ENCODE measurements around the gene JARID2.
"Not testable (repeated sequence)": the region's sequence is repeated elsewhere in the genome, so short reads cannot be mapped to it uniquely, and the experiment has no call there.

JARID2 gene

GRCh38 chr6:15319677-15320076 is 73.8 kb downstream of the JARID2 start:
- Histone ChIP-seq H3K4me1 (ENCODE audit: control insufficient read depth in 5 of 5, insufficient read depth in 5 of 5, low read length in 5 of 5) (peaks cover 0 to 12% (median 8%) of the 10 kb centered on the region in 5 donors), H3K4me3 (ENCODE audit: low read depth in 1 of 5, low read length in 5 of 5) (no peak overlapping the region), H3K27ac (ENCODE audit: low read depth, low read length) (no peak overlapping the region), H3K27me3 (ENCODE audit: control insufficient read depth in 5 of 5, insufficient read depth in 4 of 5, low read length in 5 of 5) (no peaks in the 10 kb centered on the region), H3K9ac (ENCODE audit: low read length in 5 of 5) (no peak overlapping the region), H3K36me3 (ENCODE audit: control insufficient read depth in 5 of 5, insufficient read depth in 5 of 5, low read length in 5 of 5) (no peaks in the 10 kb centered on the region), H3K9me3 (ENCODE audit: control insufficient read depth in 5 of 5, low read length in 5 of 5) (no peaks in the 10 kb centered on the region)

- H3K4me3 ChIP-seq (ENCODE audit: low read depth in 1 of 5, low read length in 5 of 5) = no peak overlapping the region
- no peaks in the 10 kb centered on the region for H3K36me3 ChIP-seq (ENCODE audit: control insufficient read depth in 5 of 5, insufficient read depth in 5 of 5, low read length in 5 of 5)
- H3K9ac ChIP-seq (ENCODE audit: low read length in 5 of 5) = no peak overlapping the region
- H3K9me3 ChIP-seq (ENCODE audit: control insufficient read depth in 5 of 5, low read length in 5 of 5) = no peaks in the 10 kb centered on the region
- H3K4me1 ChIP-seq (ENCODE audit: control insufficient read depth in 5 of 5, insufficient read depth in 5 of 5, low read length in 5 of 5) = peaks cover 0 to 14% (median 8%) of the 10 kb centered on the region in 5 donors
- H3K27me3 ChIP-seq (ENCODE audit: control insufficient read depth in 5 of 5, insufficient read depth in 4 of 5, low read length in 5 of 5) = no peaks in the 10 kb centered on the region
- no peak overlapping the region for H3K27ac ChIP-seq (ENCODE audit: low read depth, low read length)
Observed at GRCh38 chr6:15320693-15321092, 74.8 kb downstream of the JARID2 start.

- Histone ChIP-seq H3K36me3 (ENCODE audit: control insufficient read depth in 5 of 5, insufficient read depth in 5 of 5, low read length in 5 of 5) (no peaks in the 10 kb centered on the region), H3K9ac (ENCODE audit: low read length in 5 of 5) (no peak overlapping the region), H3K4me3 (ENCODE audit: low read depth in 1 of 5, low read length in 5 of 5) (no peak overlapping the region), H3K9me3 (ENCODE audit: control insufficient read depth in 5 of 5, low read length in 5 of 5) (no peaks in the 10 kb centered on the region), H3K27ac (ENCODE audit: low read depth, low read length) (no peak overlapping the region), H3K27me3 (ENCODE audit: control insufficient read depth in 5 of 5, insufficient read depth in 4 of 5, low read length in 5 of 5) (no peaks in the 10 kb centered on the region), H3K4me1 (ENCODE audit: control insufficient read depth in 5 of 5, insufficient read depth in 5 of 5, low read length in 5 of 5) (peaks cover 0 to 21% (median 8%) of the 10 kb centered on the region in 5 donors)
Observed at GRCh38 chr6:15322184-15322583, 76.3 kb downstream of the JARID2 start.

GRCh38 chr6:15322781-15323536 is 77.1 kb downstream of the JARID2 start:
- Histone ChIP-seq H3K9ac (ENCODE audit: low read length in 5 of 5) (no peak overlapping the region), H3K27me3 (ENCODE audit: control insufficient read depth in 5 of 5, insufficient read depth in 4 of 5, low read length in 5 of 5) (no peaks in the 10 kb centered on the region), H3K4me3 (ENCODE audit: low read depth in 1 of 5, low read length in 5 of 5) (no peak overlapping the region), H3K36me3 (ENCODE audit: control insufficient read depth in 5 of 5, insufficient read depth in 5 of 5, low read length in 5 of 5) (no peaks in the 10 kb centered on the region), H3K9me3 (ENCODE audit: control insufficient read depth in 5 of 5, low read length in 5 of 5) (no peaks in the 10 kb centered on the region), H3K4me1 (ENCODE audit: control insufficient read depth in 5 of 5, insufficient read depth in 5 of 5, low read length in 5 of 5) (peaks cover 0 to 22% (median 8%) of the 10 kb centered on the region in 5 donors), H3K27ac (ENCODE audit: low read depth, low read length) (no peak overlapping the region)

- not testable (repeated sequence) for H3K27ac ChIP-seq (ENCODE audit: low read depth, low read length); H3K9ac ChIP-seq (ENCODE audit: low read length in 5 of 5); H3K4me3 ChIP-seq (ENCODE audit: low read depth in 1 of 5, low read length in 5 of 5); H3K36me3 ChIP-seq (ENCODE audit: control insufficient read depth in 5 of 5, insufficient read depth in 5 of 5, low read length in 5 of 5); H3K9me3 ChIP-seq (ENCODE audit: control insufficient read depth in 5 of 5, low read length in 5 of 5); H3K27me3 ChIP-seq (ENCODE audit: control insufficient read depth in 5 of 5, insufficient read depth in 4 of 5, low read length in 5 of 5)
- peaks cover 0 to 20% (median 3%) of the 10 kb centered on the region in 5 donors for H3K4me1 ChIP-seq (ENCODE audit: control insufficient read depth in 5 of 5, insufficient read depth in 5 of 5, low read length in 5 of 5)
Observed at GRCh38 chr6:15323611-15324010, 77.7 kb downstream of the JARID2 start.

- no peaks in the 10 kb centered on the region for H3K36me3 ChIP-seq (ENCODE audit: control insufficient read depth in 5 of 5, insufficient read depth in 5 of 5, low read length in 5 of 5)
- H3K4me1 ChIP-seq (ENCODE audit: control insufficient read depth in 5 of 5, insufficient read depth in 5 of 5, low read length in 5 of 5) = peaks cover 0 to 26% (median 9%) of the 10 kb centered on the region in 5 donors
- H3K4me3 ChIP-seq (ENCODE audit: low read depth in 1 of 5, low read length in 5 of 5) = no peak overlapping the region
- no peak overlapping the region for H3K9ac ChIP-seq (ENCODE audit: low read length in 5 of 5)
- H3K27me3 ChIP-seq (ENCODE audit: control insufficient read depth in 5 of 5, insufficient read depth in 4 of 5, low read length in 5 of 5) = no peaks in the 10 kb centered on the region
- H3K9me3 ChIP-seq (ENCODE audit: control insufficient read depth in 5 of 5, low read length in 5 of 5) = no peaks in the 10 kb centered on the region
- no peak overlapping the region for H3K27ac ChIP-seq (ENCODE audit: low read depth, low read length)
Observed at GRCh38 chr6:15324427-15324985, 78.6 kb downstream of the JARID2 start.

- Histone ChIP-seq H3K36me3 (ENCODE audit: control insufficient read depth in 5 of 5, insufficient read depth in 5 of 5, low read length in 5 of 5) (no peaks in the 10 kb centered on the region), H3K4me3 (ENCODE audit: low read depth in 1 of 5, low read length in 5 of 5) (no peak overlapping the region), H3K9me3 (ENCODE audit: control insufficient read depth in 5 of 5, low read length in 5 of 5) (no peaks in the 10 kb centered on the region), H3K27ac (ENCODE audit: low read depth, low read length) (no peak overlapping the region), H3K4me1 (ENCODE audit: control insufficient read depth in 5 of 5, insufficient read depth in 5 of 5, low read length in 5 of 5) (peaks cover 0 to 37% (median 16%) of the 10 kb centered on the region in 5 donors), H3K9ac (ENCODE audit: low read length in 5 of 5) (no peak overlapping the region), H3K27me3 (ENCODE audit: control insufficient read depth in 5 of 5, insufficient read depth in 4 of 5, low read length in 5 of 5) (no peaks in the 10 kb centered on the region)
Observed at GRCh38 chr6:15325540-15325955, 79.7 kb downstream of the JARID2 start.

- no peak overlapping the region for H3K9ac ChIP-seq (ENCODE audit: low read length in 5 of 5)
Observed at GRCh38 chr6:15326067-15326614, 80.3 kb downstream of the JARID2 start.

GRCh38 chr6:15327271-15327670 is 81.4 kb downstream of the JARID2 start:
- H3K9me3 ChIP-seq (ENCODE audit: control insufficient read depth in 5 of 5, low read length in 5 of 5) = no peaks in the 10 kb centered on the region
- no peak overlapping the region for H3K4me3 ChIP-seq (ENCODE audit: low read depth in 1 of 5, low read length in 5 of 5)
- H3K9ac ChIP-seq (ENCODE audit: low read length in 5 of 5) = no peak overlapping the region
- peaks cover 0 to 41% (median 22%) of the 10 kb centered on the region in 5 donors for H3K4me1 ChIP-seq (ENCODE audit: control insufficient read depth in 5 of 5, insufficient read depth in 5 of 5, low read length in 5 of 5)
- no peaks in the 10 kb centered on the region for H3K27me3 ChIP-seq (ENCODE audit: control insufficient read depth in 5 of 5, insufficient read depth in 4 of 5, low read length in 5 of 5)
- H3K36me3 ChIP-seq (ENCODE audit: control insufficient read depth in 5 of 5, insufficient read depth in 5 of 5, low read length in 5 of 5) = no peaks in the 10 kb centered on the region
- H3K27ac ChIP-seq (ENCODE audit: low read depth, low read length) = no peak overlapping the region

More at GRCh38 chr6:15326067-15326614, 80.3 kb downstream of the JARID2 start:
- H3K4me3 ChIP-seq (ENCODE audit: low read depth in 1 of 5, low read length in 5 of 5) = no peak overlapping the region
- no peaks in the 10 kb centered on the region for H3K36me3 ChIP-seq (ENCODE audit: control insufficient read depth in 5 of 5, insufficient read depth in 5 of 5, low read length in 5 of 5)
- no peak overlapping the region for H3K27ac ChIP-seq (ENCODE audit: low read depth, low read length)
- H3K9me3 ChIP-seq (ENCODE audit: control insufficient read depth in 5 of 5, low read length in 5 of 5) = no peaks in the 10 kb centered on the region
- no peaks in the 10 kb centered on the region for H3K27me3 ChIP-seq (ENCODE audit: control insufficient read depth in 5 of 5, insufficient read depth in 4 of 5, low read length in 5 of 5)
- H3K4me1 ChIP-seq (ENCODE audit: control insufficient read depth in 5 of 5, insufficient read depth in 5 of 5, low read length in 5 of 5) = peaks cover 0 to 38% (median 22%) of the 10 kb centered on the region in 5 donors

- H3K9me3 ChIP-seq (ENCODE audit: control insufficient read depth in 5 of 5, low read length in 5 of 5) = no peaks in the 10 kb centered on the region
- H3K27me3 ChIP-seq (ENCODE audit: control insufficient read depth in 5 of 5, insufficient read depth in 4 of 5, low read length in 5 of 5) = no peaks in the 10 kb centered on the region
- no peaks in the 10 kb centered on the region for H3K36me3 ChIP-seq (ENCODE audit: control insufficient read depth in 5 of 5, insufficient read depth in 5 of 5, low read length in 5 of 5)
- H3K27ac ChIP-seq (ENCODE audit: low read depth, low read length) = no peak overlapping the region
- peaks cover 0 to 37% (median 22%) of the 10 kb centered on the region in 5 donors for H3K4me1 ChIP-seq (ENCODE audit: control insufficient read depth in 5 of 5, insufficient read depth in 5 of 5, low read length in 5 of 5)
- no peak overlapping the region for H3K9ac ChIP-seq (ENCODE audit: low read length in 5 of 5)
- H3K4me3 ChIP-seq (ENCODE audit: low read depth in 1 of 5, low read length in 5 of 5) = no peak overlapping the region
Observed at GRCh38 chr6:15329197-15329671, 83.4 kb downstream of the JARID2 start.
